GM12873 (cell line): ENCODE measurements around the gene C3orf33.

Source experiments
- TF ChIP-seq, protein P1 (sequence below): IDR thresholded peaks from 2 replicates; pipeline ENCODE4 v1.5.1; 2012; ENCODE audit warnings: low read depth, mild to moderate bottlenecking, moderate library complexity, low read length, control low read depth; ENCODE audit not compliant: insufficient read depth; ENCODE audit errors: missing control alignments

C3orf33 gene

GRCh38 chr3:155737844-155738460 is 68.1 kb downstream of the C3orf33 start:
- TF ChIP-seq, protein P1, sequence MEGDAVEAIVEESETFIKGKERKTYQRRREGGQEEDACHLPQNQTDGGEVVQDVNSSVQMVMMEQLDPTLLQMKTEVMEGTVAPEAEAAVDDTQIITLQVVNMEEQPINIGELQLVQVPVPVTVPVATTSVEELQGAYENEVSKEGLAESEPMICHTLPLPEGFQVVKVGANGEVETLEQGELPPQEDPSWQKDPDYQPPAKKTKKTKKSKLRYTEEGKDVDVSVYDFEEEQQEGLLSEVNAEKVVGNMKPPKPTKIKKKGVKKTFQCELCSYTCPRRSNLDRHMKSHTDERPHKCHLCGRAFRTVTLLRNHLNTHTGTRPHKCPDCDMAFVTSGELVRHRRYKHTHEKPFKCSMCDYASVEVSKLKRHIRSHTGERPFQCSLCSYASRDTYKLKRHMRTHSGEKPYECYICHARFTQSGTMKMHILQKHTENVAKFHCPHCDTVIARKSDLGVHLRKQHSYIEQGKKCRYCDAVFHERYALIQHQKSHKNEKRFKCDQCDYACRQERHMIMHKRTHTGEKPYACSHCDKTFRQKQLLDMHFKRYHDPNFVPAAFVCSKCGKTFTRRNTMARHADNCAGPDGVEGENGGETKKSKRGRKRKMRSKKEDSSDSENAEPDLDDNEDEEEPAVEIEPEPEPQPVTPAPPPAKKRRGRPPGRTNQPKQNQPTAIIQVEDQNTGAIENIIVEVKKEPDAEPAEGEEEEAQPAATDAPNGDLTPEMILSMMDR, result no peak

DNA sequence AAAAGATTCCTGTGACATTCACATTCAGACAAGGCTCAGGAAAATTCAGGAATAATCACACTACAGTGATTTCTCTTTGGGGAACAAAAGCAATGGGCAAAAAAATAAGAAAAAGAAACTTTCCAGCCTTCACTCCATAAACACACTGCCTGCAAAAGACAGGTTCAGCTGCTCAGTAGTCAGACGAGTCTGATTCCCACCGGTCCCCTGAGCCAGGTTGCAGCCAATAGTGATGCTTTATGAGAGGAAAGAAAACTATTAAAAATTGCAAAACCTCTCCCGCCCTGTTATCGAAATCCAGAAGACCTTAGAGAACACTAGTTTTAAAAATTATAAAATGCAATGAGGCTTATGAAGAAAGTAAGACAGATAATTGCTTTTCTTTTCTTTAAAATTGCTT is 69.7 kb downstream of the C3orf33 start:
- TF ChIP-seq, protein P1, result no peak

DNA sequence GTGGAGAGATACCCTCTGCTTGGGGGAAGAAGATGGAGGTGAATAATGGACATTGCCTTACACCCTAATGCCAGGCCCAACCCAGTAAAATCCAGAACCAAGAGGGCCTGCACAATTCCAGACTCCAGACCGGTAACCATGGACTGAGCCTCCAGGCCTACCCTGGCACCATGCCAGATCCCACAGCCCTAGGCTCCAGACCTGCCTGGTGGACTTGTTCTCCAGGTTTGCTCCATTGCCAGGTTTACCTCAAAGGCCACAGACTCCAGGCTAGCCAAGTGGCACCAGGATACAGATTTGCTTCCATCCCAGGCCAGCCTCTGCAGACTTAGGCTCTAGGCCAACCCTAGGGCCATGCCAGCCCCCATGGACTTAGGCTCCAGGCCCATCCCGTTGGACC is 75.2 kb downstream of the C3orf33 start:
- TF ChIP-seq, protein P1, result no peak

GRCh38 chr3:155727836-155728235 is 78.2 kb downstream of the C3orf33 start:
- TF ChIP-seq, protein P1, result no peak

GRCh38 chr3:155714295-155714718 is 91.8 kb downstream of the C3orf33 start:
- TF ChIP-seq, protein P1, result no peak
